Astrocyte (in vitro differentiated cells and primary cell): Measurements from ENCODE around the gene TM9SF4. TPM values are rescaled to one million over a fixed set of nuclear protein-coding genes. Genes with fewer than 3 reads are reported as not detected.
A peak's percentile ranks its signal among the peaks of the same experiment; 100 is the strongest.

ENCODE experiments used
- DNase-seq: peaks from one replicate; pipeline ENCODE4 v3.0.0-alpha.2; 2010; ENCODE audit warnings: low read depth
- FAIRE-seq: peaks from 2 replicates; lab custom pipeline; 2011; peaks lifted over from hg19 to GRCh38; lab: Jason Lieb, UNC
- H2AFZ ChIP-seq: 2 replicates; pipeline ENCODE4 v1.6.0; 2012; ENCODE audit warnings: low read depth, low read length, inconsistent platforms
- H3K27ac ChIP-seq: 2 replicates; pipeline ENCODE4 v1.5.1; 2011; ENCODE audit warnings: low read depth, low read length, inconsistent platforms
- H3K27me3 ChIP-seq: 2 replicates; pipeline ENCODE4 v1.6.0; 2011; ENCODE audit warnings: low read length, inconsistent platforms; ENCODE audit not compliant: insufficient read depth
- H3K36me3 ChIP-seq: 2 replicates; pipeline ENCODE4 v1.5.1; 2011; ENCODE audit warnings: low read length, inconsistent platforms; ENCODE audit not compliant: insufficient read depth
- H3K4me1 ChIP-seq: 2 replicates; pipeline ENCODE4 v1.5.1; 2011; ENCODE audit warnings: low read length, inconsistent platforms; ENCODE audit not compliant: insufficient read depth
- H3K4me2 ChIP-seq: 2 replicates; pipeline ENCODE4 v1.6.0; 2012; ENCODE audit warnings: low read length, inconsistent platforms
- H3K4me3 ChIP-seq: 2 replicates; pipeline ENCODE4 v1.5.1; 2011; ENCODE audit warnings: low read depth, mild to moderate bottlenecking, low read length, inconsistent platforms; ENCODE audit not compliant: insufficient read depth
- H3K79me2 ChIP-seq: 2 replicates; pipeline ENCODE4 v1.6.0; 2012; ENCODE audit warnings: mild to moderate bottlenecking, low read length, inconsistent platforms; ENCODE audit not compliant: insufficient read depth
- H3K9ac ChIP-seq: 2 replicates; pipeline ENCODE4 v1.6.0; 2012; ENCODE audit warnings: mild to moderate bottlenecking, low read length, inconsistent platforms
- H3K9me3 ChIP-seq: 2 replicates; pipeline ENCODE4 v1.5.1; 2012; ENCODE audit warnings: low read depth, mild to moderate bottlenecking, low read length, inconsistent platforms; ENCODE audit not compliant: insufficient read depth
- H4K20me1 ChIP-seq: 2 replicates; pipeline ENCODE4 v1.6.0; 2012; ENCODE audit warnings: low read length, inconsistent platforms; ENCODE audit not compliant: insufficient read depth
- H3K27ac Mint-ChIP-seq: one replicate; pipeline ENCODE4 v1.8.0; 2021; ENCODE audit warnings: mild to moderate bottlenecking, mixed read lengths; ENCODE audit not compliant: unreplicated experiment
- H3K27me3 Mint-ChIP-seq: one replicate; pipeline ENCODE4 v1.8.0; 2021; ENCODE audit warnings: low read depth, mixed read lengths; ENCODE audit not compliant: unreplicated experiment
- H3K36me3 Mint-ChIP-seq: one replicate; pipeline ENCODE4 v1.8.0; 2021; ENCODE audit warnings: low read depth, mixed read lengths; ENCODE audit not compliant: unreplicated experiment
- H3K4me1 Mint-ChIP-seq: one replicate; pipeline ENCODE4 v1.8.0; 2021; ENCODE audit warnings: low read depth, mixed read lengths; ENCODE audit not compliant: unreplicated experiment
- H3K4me3 Mint-ChIP-seq: one replicate; pipeline ENCODE4 v1.8.0; 2021; ENCODE audit warnings: mild to moderate bottlenecking, moderate library complexity, mixed read lengths; ENCODE audit not compliant: unreplicated experiment
- H3K9me3 Mint-ChIP-seq: one replicate; pipeline ENCODE4 v1.8.0; 2021; ENCODE audit warnings: mild to moderate bottlenecking, mixed read lengths; ENCODE audit not compliant: unreplicated experiment
- EZH2 ChIP-seq: IDR thresholded peaks from 2 replicates; pipeline ENCODE4 v1.6.1; 2012; ENCODE audit warnings: mild to moderate bottlenecking, low read length, inconsistent platforms; ENCODE audit not compliant: insufficient read depth
- total RNA-seq: library from RNA; stranded (reverse); gene quantifications from 2 replicates; pipeline ENCODE4 v1.2.1, GENCODE V29; 2021
- TF ChIP-seq, protein P1 (sequence below): IDR thresholded peaks from 2 replicates; pipeline ENCODE4 v1.5.1; 2011; ENCODE audit warnings: low read depth, mild to moderate bottlenecking, inconsistent platforms, low read length, moderate library complexity; ENCODE audit not compliant: insufficient read depth

Gene TM9SF4
- total RNA-seq, 1 donor from 2014 or later: 64.0 TPM

DNA sequence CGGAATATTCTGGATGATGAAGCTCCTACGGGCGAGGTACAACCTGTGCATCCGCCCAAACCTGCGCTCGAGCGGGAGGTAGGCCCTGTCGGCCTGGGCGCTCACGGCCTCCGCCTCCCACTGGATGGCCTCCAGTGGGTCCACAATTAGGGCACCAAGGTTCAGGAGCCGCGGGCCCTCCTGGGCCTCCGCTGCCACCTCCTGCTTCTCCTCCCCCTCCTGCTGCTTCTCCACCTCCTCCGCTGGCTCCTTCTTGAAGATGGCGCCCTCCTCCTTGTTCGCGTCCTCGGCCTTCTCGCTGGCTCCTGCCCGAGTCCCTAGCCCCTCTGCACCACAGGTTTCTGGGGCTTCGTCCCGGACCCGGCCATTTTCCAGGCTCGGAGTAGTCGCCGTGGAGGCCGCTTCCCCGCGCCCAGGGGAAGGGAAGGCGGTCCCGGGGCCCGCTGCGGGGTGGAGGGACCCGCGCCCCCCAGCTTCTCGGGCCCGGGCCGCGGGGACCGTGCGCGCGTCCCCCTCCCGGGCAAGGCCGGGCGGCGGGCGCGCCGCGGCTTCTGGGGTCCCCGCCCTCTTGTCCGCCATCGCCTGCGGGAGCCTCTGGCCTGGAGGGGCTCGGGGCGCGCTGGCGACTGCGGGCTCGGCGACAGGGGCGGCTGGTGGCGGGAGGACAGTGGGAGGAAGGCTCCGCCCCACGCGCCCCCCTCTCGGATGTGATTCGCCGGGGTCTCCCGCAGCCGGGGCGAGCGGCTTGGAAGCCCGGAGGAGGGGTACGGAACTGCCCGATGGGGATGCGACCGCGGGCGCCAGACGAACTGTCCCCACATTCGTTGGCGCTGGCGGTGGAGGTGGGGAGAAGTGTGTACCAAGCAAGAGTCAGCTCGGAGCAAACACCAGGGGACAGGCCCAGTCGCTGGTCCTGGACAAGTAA, 80.4 kb downstream of the TM9SF4 start:
- peak overlapping the region; percentile 86 for H3K9ac ChIP-seq
- no peak overlapping the region for H3K27ac ChIP-seq
- FAIRE-seq: no peak
- no peaks in the 10 kb centered on the region for H3K27me3 ChIP-seq
- DNase-seq: peak; percentile 18
- Mint-ChIP-seq H3K27me3 (no peaks in the 10 kb centered on the region), H3K9me3 (no peaks in the 10 kb centered on the region), H3K4me3 (peak overlapping the region; percentile 77), H3K4me1 (peaks cover 10% of the 10 kb centered on the region), H3K27ac (peak overlapping the region; percentile 75), H3K36me3 (peaks cover 3% of the 10 kb centered on the region)
- peaks cover 12% of the 10 kb centered on the region for H3K4me1 ChIP-seq
- H3K9me3 ChIP-seq: no peaks in the 10 kb centered on the region
- H3K4me2 ChIP-seq: peak overlapping the region; percentile 95
- H3K36me3 ChIP-seq: peaks cover 2% of the 10 kb centered on the region
- peaks cover 9% of the 10 kb centered on the region for H3K79me2 ChIP-seq
- TF ChIP-seq EZH2: no peak
- TF ChIP-seq, protein P1, sequence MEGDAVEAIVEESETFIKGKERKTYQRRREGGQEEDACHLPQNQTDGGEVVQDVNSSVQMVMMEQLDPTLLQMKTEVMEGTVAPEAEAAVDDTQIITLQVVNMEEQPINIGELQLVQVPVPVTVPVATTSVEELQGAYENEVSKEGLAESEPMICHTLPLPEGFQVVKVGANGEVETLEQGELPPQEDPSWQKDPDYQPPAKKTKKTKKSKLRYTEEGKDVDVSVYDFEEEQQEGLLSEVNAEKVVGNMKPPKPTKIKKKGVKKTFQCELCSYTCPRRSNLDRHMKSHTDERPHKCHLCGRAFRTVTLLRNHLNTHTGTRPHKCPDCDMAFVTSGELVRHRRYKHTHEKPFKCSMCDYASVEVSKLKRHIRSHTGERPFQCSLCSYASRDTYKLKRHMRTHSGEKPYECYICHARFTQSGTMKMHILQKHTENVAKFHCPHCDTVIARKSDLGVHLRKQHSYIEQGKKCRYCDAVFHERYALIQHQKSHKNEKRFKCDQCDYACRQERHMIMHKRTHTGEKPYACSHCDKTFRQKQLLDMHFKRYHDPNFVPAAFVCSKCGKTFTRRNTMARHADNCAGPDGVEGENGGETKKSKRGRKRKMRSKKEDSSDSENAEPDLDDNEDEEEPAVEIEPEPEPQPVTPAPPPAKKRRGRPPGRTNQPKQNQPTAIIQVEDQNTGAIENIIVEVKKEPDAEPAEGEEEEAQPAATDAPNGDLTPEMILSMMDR: no peak
- peak overlapping the region; percentile 95 for H2AFZ ChIP-seq
- H4K20me1 ChIP-seq: no peaks in the 10 kb centered on the region
- H3K4me3 ChIP-seq: peak overlapping the region; percentile 69

DNA sequence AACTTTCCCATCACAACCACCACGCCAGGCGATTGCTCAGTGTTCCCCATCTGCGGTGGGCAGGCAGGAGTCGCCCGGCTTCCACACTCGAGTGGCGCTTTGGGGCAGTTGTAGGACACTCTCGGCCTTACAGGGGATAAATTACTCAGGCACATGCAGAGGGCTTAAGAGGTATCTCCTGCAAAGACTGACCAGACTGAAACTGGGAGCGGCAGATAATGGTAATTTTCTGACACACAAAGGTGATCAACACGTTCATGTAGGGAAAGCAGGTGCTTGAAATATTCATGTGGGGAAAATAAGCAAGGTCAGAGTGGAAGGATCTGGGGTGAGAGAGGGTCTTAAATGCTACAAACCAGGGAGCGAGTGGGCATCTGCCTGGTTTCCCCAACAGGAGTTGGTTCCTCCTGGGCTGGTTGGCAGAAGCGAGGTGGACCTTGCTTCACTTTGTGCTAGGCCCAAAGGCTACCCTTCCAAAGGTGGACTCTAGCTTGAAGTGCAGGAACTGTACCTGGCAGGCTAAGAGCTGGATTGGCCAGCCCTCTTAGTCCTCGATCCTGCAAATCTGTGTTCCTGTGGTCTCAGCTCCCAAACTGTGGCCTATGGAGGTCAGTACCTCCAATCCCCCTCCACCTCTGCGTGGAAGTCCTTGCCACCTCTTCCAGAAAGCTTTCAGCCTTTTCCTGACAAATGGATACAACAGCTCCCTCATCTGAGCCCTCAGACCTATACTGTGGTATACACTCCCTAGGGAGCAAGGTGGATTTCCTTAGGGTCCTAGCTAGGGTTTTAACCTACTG, 81.3 kb downstream of the TM9SF4 start:
- no peaks in the 10 kb centered on the region for H3K27me3 ChIP-seq
- FAIRE-seq (no peak), DNase-seq (no peak)
- H3K27me3 Mint-ChIP-seq: no peaks in the 10 kb centered on the region
- H3K9ac ChIP-seq: peak overlapping the region; percentile 86
- peaks cover 9% of the 10 kb centered on the region for H3K36me3 Mint-ChIP-seq
- peaks cover 9% of the 10 kb centered on the region for H3K36me3 ChIP-seq
- peak overlapping the region; percentile 95 for H2AFZ ChIP-seq
- no peaks in the 10 kb centered on the region for H3K9me3 ChIP-seq
- peaks cover 15% of the 10 kb centered on the region for H3K79me2 ChIP-seq
- no peak overlapping the region for H3K27ac Mint-ChIP-seq
- H3K27ac ChIP-seq: no peak overlapping the region
- peak overlapping the region; percentile 95 for H3K4me2 ChIP-seq
- H3K4me1 Mint-ChIP-seq: peaks cover 10% of the 10 kb centered on the region
- peak overlapping the region; percentile 72 for H3K4me3 Mint-ChIP-seq
- TF ChIP-seq, protein P1: no peak
- no peak for TF ChIP-seq EZH2
- peak overlapping the region; percentile 69 for H3K4me3 ChIP-seq
- peaks cover 12% of the 10 kb centered on the region for H3K4me1 ChIP-seq
- peaks cover 8% of the 10 kb centered on the region for H4K20me1 ChIP-seq
- no peaks in the 10 kb centered on the region for H3K9me3 Mint-ChIP-seq
